G401.6 (cell line): ENCODE data around the gene POLR2M.

ENCODE experiments used
- FAIRE-seq: peaks from 2 replicates; lab custom pipeline; 2012; peaks lifted over from hg19 to GRCh38; lab: Jason Lieb, UNC

The POLR2M gene

GRCh38 chr15:57692709-57693108 lies 13.8 kb upstream of the POLR2M start:
- no peak for FAIRE-seq

- FAIRE-seq: no peak
Measured at GRCh38 chr15:57694279-57694678, 12.2 kb upstream of the POLR2M start.

- FAIRE-seq: no peak
Measured at GRCh38 chr15:57696146-57696545, 10.4 kb upstream of the POLR2M start.

- no peak for FAIRE-seq
Measured at GRCh38 chr15:57697588-57697987, 8.9 kb upstream of the POLR2M start.

- no peak for FAIRE-seq
Measured at GRCh38 chr15:57698243-57698642, 8.3 kb upstream of the POLR2M start.

- no peak for FAIRE-seq
Measured at GRCh38 chr15:57698991-57699390, 7.5 kb upstream of the POLR2M start.

- no peak for FAIRE-seq
Measured at GRCh38 chr15:57703387-57703786, 3.1 kb upstream of the POLR2M start.

- no peak for FAIRE-seq
Measured at GRCh38 chr15:57704441-57704840, 2.1 kb upstream of the POLR2M start.

GRCh38 chr15:57705746-57706404 lies 639 bp upstream of the POLR2M start:
- no peak for FAIRE-seq

- FAIRE-seq: no peak
Measured at GRCh38 chr15:57708047-57708446, 1.5 kb downstream of the POLR2M start.

GRCh38 chr15:57718309-57718708 lies 11.8 kb downstream of the POLR2M start:
- no peak for FAIRE-seq

- FAIRE-seq: no peak
Measured at GRCh38 chr15:57720867-57721266, 14.4 kb downstream of the POLR2M start.

- FAIRE-seq: no peak
Measured at GRCh38 chr15:57726411-57726810, 19.9 kb downstream of the POLR2M start.

GRCh38 chr15:57727031-57727430 lies 20.5 kb downstream of the POLR2M start:
- no peak for FAIRE-seq

GRCh38 chr15:57728436-57728835 lies 21.9 kb downstream of the POLR2M start:
- FAIRE-seq: no peak

GRCh38 chr15:57730876-57731275 lies 24.4 kb downstream of the POLR2M start:
- no peak for FAIRE-seq

- FAIRE-seq: no peak
Measured at GRCh38 chr15:57731530-57732103, 25.1 kb downstream of the POLR2M start.

- FAIRE-seq: peak; percentile 94
Measured at GRCh38 chr15:57732526-57733331, 26.2 kb downstream of the POLR2M start.

- FAIRE-seq: no peak
Measured at GRCh38 chr15:57734860-57735259, 28.3 kb downstream of the POLR2M start.

GRCh38 chr15:57735431-57735830 lies 28.9 kb downstream of the POLR2M start:
- FAIRE-seq: no peak

GRCh38 chr15:57735891-57736290 lies 29.4 kb downstream of the POLR2M start:
- no peak for FAIRE-seq

- no peak for FAIRE-seq
Measured at GRCh38 chr15:57736591-57736990, 30.1 kb downstream of the POLR2M start.

GRCh38 chr15:57738734-57739237 lies 32.3 kb downstream of the POLR2M start:
- no peak for FAIRE-seq
